K562 (cell line): ENCODE results near the gene TP53TG5. TPM values are rescaled to one million over a fixed set of nuclear protein-coding genes. Genes with fewer than 3 reads are reported as not detected.

Source experiments
- BCL6 ChIP-seq: fragments of 250-450 bp; sonication (Bioruptor Pico); IDR thresholded peaks from 2 replicates; pipeline ENCODE4 v1.4.0; 2020
- CREBBP ChIP-seq: IDR thresholded peaks from one replicate; pipeline ENCODE4 v1.6.1; 2012; ENCODE audit warnings: low read depth, mild to moderate bottlenecking, control low read depth, inconsistent platforms, low read length
- CTBP1 ChIP-seq: fragments of 450-650 bp; IDR thresholded peaks from 2 replicates; pipeline ENCODE4 v1.6.1; 2016; ENCODE audit warnings: borderline replicate concordance
- HLTF ChIP-seq: fragments of 450-650 bp; IDR thresholded peaks from 2 replicates; pipeline ENCODE4 v1.6.1; 2016
- JUND ChIP-seq, 2 experiments: IDR thresholded peaks; 2 replicates in 1 of 2; 3 replicates in 1 of 2; pipeline ENCODE4 v1.6.1; 2011; ENCODE audit warnings: borderline replicate concordance in 2 of 2, low read depth in 2 of 2, low read length in 2 of 2, improper control_type of control experiment in 1 of 2, missing biosample characterization in 1 of 2, missing genetic modification characterization in 1 of 2, missing genetic modification reagents in 1 of 2
- MTA3 ChIP-seq: fragments of 450-650 bp; formaldehyde crosslinking; IDR thresholded peaks from 2 replicates; pipeline ENCODE4 v1.6.1; 2017; ENCODE audit warnings: mild to moderate bottlenecking, borderline replicate concordance
- NFIC ChIP-seq: fragments of 450-650 bp; IDR thresholded peaks from 2 replicates; pipeline ENCODE4 v1.6.1; 2017; ENCODE audit warnings: mild to moderate bottlenecking, inconsistent platforms
- SIN3A ChIP-seq, 2 experiments: fragments of 150-350 bp in 1 of 2; IDR thresholded peaks; 2 replicates each; pipeline ENCODE4 v1.6.1; 2011 to 2016; ENCODE audit warnings: borderline replicate concordance in 2 of 2, low read depth in 2 of 2, low read length in 2 of 2, mild to moderate bottlenecking in 2 of 2, moderate library complexity in 2 of 2; ENCODE audit not compliant: control insufficient read depth in 1 of 2
- TAF15 ChIP-seq: fragments of 200-400 bp; formaldehyde crosslinking; IDR thresholded peaks from 2 replicates; pipeline ENCODE4 v1.6.1; 2017; ENCODE audit warnings: mild to moderate bottlenecking, low read depth, low read length, moderate library complexity
- ZNF740 ChIP-seq, 3 experiments: fragments of 200-800 bp in 1 of 3; sonication (Bioruptor generic) in 1 of 3; sonication (generic) in 1 of 3; formaldehyde crosslinking in 1 of 3; IDR thresholded peaks; 2 replicates each; pipeline versions ENCODE4 v1.6.1 to v1.8.0; 2016 to 2022; ENCODE audit warnings: mild to moderate bottlenecking in 2 of 3, missing compliant biosample characterization in 2 of 3, missing genetic modification characterization in 2 of 3, missing genetic modification reagents in 1 of 3
- polyA plus RNA-seq, 8 experiments: library from polyadenylated mRNA; depleted of rRNA in 4 of 8; stranded (reverse) in 5 of 8; unstranded in 3 of 8; fragments of >200 nt; fragmentation: Nextera tagmentation in 2 of 8; fragmentation: Illumina TruSeq in 1 of 8; extraction: Ambion mirVana in 2 of 8; extraction: Trizol in 1 of 8; gene quantifications; 2 replicates each; pipeline versions ENCODE4 v1.2.1 to v1.2.3, GENCODE V29; 2011 to 2014; ENCODE audit warnings: inconsistent platforms in 1 of 8, missing spikeins in 1 of 8
- total RNA-seq, 7 experiments: library from RNA; depleted of rRNA in 6 of 7; stranded (reverse); fragments of >200 nt in 6 of 7; fragmentation: Illumina TruSeq in 2 of 7; extraction: Trizol in 2 of 7; gene quantifications; 2 replicates each; pipeline versions ENCODE4 v1.2.1 to v1.2.3, GENCODE V29; 2011 to 2021; ENCODE audit warnings: low replicate concordance in 1 of 7
- TF ChIP-seq, protein P1 (sequence below): fragments of 250-450 bp; sonication (Bioruptor Pico); IDR thresholded peaks from 2 replicates; pipeline ENCODE4 v1.5.0; 2021; ENCODE audit warnings: mild to moderate bottlenecking, borderline replicate concordance
- TF ChIP-seq, protein P2 (sequence below): fragments of 450-650 bp; formaldehyde crosslinking; IDR thresholded peaks from 2 replicates; pipeline ENCODE4 v1.4.0; 2020; ENCODE audit warnings: mild to moderate bottlenecking, moderate library complexity
- TF ChIP-seq, protein P3 (sequence below), 2 experiments: fragments of 150-350 bp in 1 of 2; IDR thresholded peaks; 2 replicates each; pipeline ENCODE4 v1.6.1; 2012 to 2016; ENCODE audit warnings: low read depth in 2 of 2, low read length in 2 of 2, mild to moderate bottlenecking in 1 of 2, moderate library complexity in 1 of 2

The TP53TG5 gene
- total and polyA plus RNA-seq, 9 of the 15 experiments (the other 6 are each of a cell fraction or from before 2014, with no cell fraction given) = 0.04 to 0.05 (median 0.04) TPM; not detected in 6

GRCh38 chr20:45322952-45323383, 55.2 kb downstream of the TP53TG5 start (continued):
- peak; percentile 54; the same call in 1 of the 2 replicates for TF ChIP-seq MTA3
- TF ChIP-seq, protein P1, sequence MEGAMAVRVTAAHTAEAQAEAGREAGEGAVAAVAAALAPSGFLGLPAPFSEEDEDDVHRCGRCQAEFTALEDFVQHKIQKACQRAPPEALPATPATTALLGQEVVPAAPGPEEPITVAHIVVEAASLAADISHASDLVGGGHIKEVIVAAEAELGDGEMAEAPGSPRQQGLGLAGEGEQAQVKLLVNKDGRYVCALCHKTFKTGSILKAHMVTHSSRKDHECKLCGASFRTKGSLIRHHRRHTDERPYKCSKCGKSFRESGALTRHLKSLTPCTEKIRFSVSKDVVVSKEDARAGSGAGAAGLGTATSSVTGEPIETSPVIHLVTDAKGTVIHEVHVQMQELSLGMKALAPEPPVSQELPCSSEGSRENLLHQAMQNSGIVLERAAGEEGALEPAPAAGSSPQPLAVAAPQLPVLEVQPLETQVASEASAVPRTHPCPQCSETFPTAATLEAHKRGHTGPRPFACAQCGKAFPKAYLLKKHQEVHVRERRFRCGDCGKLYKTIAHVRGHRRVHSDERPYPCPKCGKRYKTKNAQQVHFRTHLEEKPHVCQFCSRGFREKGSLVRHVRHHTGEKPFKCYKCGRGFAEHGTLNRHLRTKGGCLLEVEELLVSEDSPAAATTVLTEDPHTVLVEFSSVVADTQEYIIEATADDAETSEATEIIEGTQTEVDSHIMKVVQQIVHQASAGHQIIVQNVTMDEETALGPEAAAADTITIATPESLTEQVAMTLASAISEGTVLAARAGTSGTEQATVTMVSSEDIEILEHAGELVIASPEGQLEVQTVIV (CRISPR knock-in tag) = no peak
- TF ChIP-seq NFIC = peak; percentile 45; the same call in 1 of the 2 replicates
- TF ChIP-seq CREBBP = no peak
- no peak for TF ChIP-seq HLTF
- no peak for TF ChIP-seq TAF15
- TF ChIP-seq, protein P2, sequence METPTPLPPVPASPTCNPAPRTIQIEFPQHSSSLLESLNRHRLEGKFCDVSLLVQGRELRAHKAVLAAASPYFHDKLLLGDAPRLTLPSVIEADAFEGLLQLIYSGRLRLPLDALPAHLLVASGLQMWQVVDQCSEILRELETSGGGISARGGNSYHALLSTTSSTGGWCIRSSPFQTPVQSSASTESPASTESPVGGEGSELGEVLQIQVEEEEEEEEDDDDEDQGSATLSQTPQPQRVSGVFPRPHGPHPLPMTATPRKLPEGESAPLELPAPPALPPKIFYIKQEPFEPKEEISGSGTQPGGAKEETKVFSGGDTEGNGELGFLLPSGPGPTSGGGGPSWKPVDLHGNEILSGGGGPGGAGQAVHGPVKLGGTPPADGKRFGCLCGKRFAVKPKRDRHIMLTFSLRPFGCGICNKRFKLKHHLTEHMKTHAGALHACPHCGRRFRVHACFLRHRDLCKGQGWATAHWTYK (CRISPR knock-in tag) = 0 out of 2 replicates have a peak, but pooled peaks have one; percentile 21
- TF ChIP-seq ZNF740 (CRISPR knock-in tag; IDR thresholded peaks at IDR 0.05) = no peak
- TF ChIP-seq ZNF740 (tag; IDR thresholded peaks at IDR 0.05) = 0 out of 4 replicates have a peak, but pooled peaks of 1 of the 2 experiments have one; percentile 33
- peak; percentile 61; the same call in 1 of the 2 replicates for TF ChIP-seq JUND (IDR thresholded peaks at IDR 0.05; ENCODE audit: borderline replicate concordance, low read depth, low read length)
- peak; percentile 59; the same call in 2 of the 3 replicates for TF ChIP-seq JUND (tag; IDR thresholded peaks at IDR 0.05; ENCODE audit: borderline replicate concordance, low read depth, low read length)
- TF ChIP-seq BCL6 (CRISPR knock-in tag) = no peak
- TF ChIP-seq, protein P3, sequence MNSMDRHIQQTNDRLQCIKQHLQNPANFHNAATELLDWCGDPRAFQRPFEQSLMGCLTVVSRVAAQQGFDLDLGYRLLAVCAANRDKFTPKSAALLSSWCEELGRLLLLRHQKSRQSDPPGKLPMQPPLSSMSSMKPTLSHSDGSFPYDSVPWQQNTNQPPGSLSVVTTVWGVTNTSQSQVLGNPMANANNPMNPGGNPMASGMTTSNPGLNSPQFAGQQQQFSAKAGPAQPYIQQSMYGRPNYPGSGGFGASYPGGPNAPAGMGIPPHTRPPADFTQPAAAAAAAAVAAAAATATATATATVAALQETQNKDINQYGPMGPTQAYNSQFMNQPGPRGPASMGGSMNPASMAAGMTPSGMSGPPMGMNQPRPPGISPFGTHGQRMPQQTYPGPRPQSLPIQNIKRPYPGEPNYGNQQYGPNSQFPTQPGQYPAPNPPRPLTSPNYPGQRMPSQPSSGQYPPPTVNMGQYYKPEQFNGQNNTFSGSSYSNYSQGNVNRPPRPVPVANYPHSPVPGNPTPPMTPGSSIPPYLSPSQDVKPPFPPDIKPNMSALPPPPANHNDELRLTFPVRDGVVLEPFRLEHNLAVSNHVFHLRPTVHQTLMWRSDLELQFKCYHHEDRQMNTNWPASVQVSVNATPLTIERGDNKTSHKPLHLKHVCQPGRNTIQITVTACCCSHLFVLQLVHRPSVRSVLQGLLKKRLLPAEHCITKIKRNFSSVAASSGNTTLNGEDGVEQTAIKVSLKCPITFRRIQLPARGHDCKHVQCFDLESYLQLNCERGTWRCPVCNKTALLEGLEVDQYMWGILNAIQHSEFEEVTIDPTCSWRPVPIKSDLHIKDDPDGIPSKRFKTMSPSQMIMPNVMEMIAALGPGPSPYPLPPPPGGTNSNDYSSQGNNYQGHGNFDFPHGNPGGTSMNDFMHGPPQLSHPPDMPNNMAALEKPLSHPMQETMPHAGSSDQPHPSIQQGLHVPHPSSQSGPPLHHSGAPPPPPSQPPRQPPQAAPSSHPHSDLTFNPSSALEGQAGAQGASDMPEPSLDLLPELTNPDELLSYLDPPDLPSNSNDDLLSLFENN (IDR thresholded peaks at IDR 0.05; ENCODE audit: low read depth in 2 of 2, low read length in 2 of 2) = no peak
- TF ChIP-seq CTBP1 = peak; percentile 80; the same call in 1 of the 2 replicates
- no peak for TF ChIP-seq SIN3A (IDR thresholded peaks at IDR 0.05; ENCODE audit: borderline replicate concordance in 2 of 2, control insufficient read depth in 1 of 2, low read depth in 2 of 2, low read length in 2 of 2)
